B cell (primary cell): ENCODE data around the gene CLSTN2. TPM values are rescaled to one million over a fixed set of nuclear protein-coding genes. Genes with fewer than 3 reads are reported as not detected.

Source experiments
- ATAC-seq: fragments of 200-7000 bp; cut with Tn5 transposase; one replicate; pipeline ENCODE4 v1.10.0; 2021; ENCODE audit warnings: low read depth, mild to moderate bottlenecking, moderate number of reproducible peaks, moderate library complexity
- CTCF ChIA-PET: fragments of 350-600 bp; sonication (Branson Sonifier 250); formaldehyde crosslinking; loops from one replicate; lab custom pipeline; 2021; ENCODE audit warnings: antibody characterized with exemption, inconsistent platforms; lab: Charles Lee
- POLR2A ChIA-PET: fragments of 350-600 bp; sonication (Branson Sonifier 250); formaldehyde crosslinking; loops from one replicate; lab custom pipeline; 2021; ENCODE audit warnings: antibody characterized with exemption; lab: Charles Lee
- DNase-seq: peaks from one replicate; pipeline ENCODE4 v3.0.0; 2013
- H2AFZ ChIP-seq: 2 replicates; pipeline ENCODE4 v1.6.1; 2012; ENCODE audit warnings: mild to moderate bottlenecking, low read depth, low read length; ENCODE audit not compliant: insufficient read depth, poor library complexity, severe bottlenecking
- H3K27ac ChIP-seq, 2 donors: 1 replicate in 1 of 2; 2 replicates in 1 of 2; pipeline ENCODE4 v1.5.1; 2012 to 2013; ENCODE audit warnings: low read length in 2 of 2, mild to moderate bottlenecking in 2 of 2, moderate library complexity in 1 of 2
- H3K27me3 ChIP-seq, 4 experiments: fragments of 200-600 bp in 1 of 4; sonication (generic) in 1 of 4; replicated peaks in 1 of 4; 1 replicate in 2 of 4; 2 replicates in 2 of 4; pipeline versions ENCODE4 v1.6.1 to v1.7.0; 2013 to 2016; ENCODE audit warnings: low read length in 3 of 4, mild to moderate bottlenecking in 2 of 4, mixed read lengths in 1 of 4, moderate library complexity in 1 of 4; ENCODE audit not compliant: insufficient read depth in 4 of 4, control insufficient read depth in 3 of 4; ENCODE audit errors: control extremely low read depth in 1 of 4
- H3K36me3 ChIP-seq, 2 experiments: replicated peaks in 1 of 2; 1 replicate in 1 of 2; 2 replicates in 1 of 2; pipeline versions ENCODE4 v1.6.1 to v1.7.1; 2013; ENCODE audit warnings: low read length in 1 of 2; ENCODE audit not compliant: insufficient read depth in 2 of 2, control insufficient read depth in 1 of 2; ENCODE audit errors: control extremely low read depth in 1 of 2, extremely low read depth in 1 of 2
- H3K4me1 ChIP-seq, 2 donors: fragments of 200-600 bp in 1 of 2; sonication (generic) in 1 of 2; 1 replicate in 1 of 2; 2 replicates in 1 of 2; pipeline versions ENCODE4 v1.5.1 to v1.6.1; 2013 to 2017; ENCODE audit warnings: low read length in 2 of 2; ENCODE audit not compliant: control insufficient read depth in 2 of 2, insufficient read depth in 2 of 2
- H3K4me2 ChIP-seq: replicated peaks from 2 replicates; pipeline ENCODE3; 2012; ENCODE audit warnings: mild to moderate bottlenecking, low read depth, low read length; ENCODE audit not compliant: poor library complexity, severe bottlenecking
- H3K4me3 ChIP-seq, 5 experiments: fragments of 200-600 bp in 1 of 5; sonication (generic) in 1 of 5; 1 replicate in 3 of 5; 2 replicates in 2 of 5; pipeline versions ENCODE4 v1.5.1 to v1.7.0; 2011 to 2016; ENCODE audit warnings: low read length in 4 of 5, mild to moderate bottlenecking in 4 of 5, low read depth in 2 of 5, control low read depth in 1 of 5, moderate library complexity in 1 of 5; ENCODE audit not compliant: insufficient read depth in 1 of 5; ENCODE audit errors: control extremely low read depth in 1 of 5, extremely low read depth in 1 of 5
- H3K79me2 ChIP-seq: fragments of 200-600 bp; sonication (generic); one replicate; pipeline ENCODE4 v1.6.0; 2016; ENCODE audit warnings: low read length; ENCODE audit not compliant: control insufficient read depth, insufficient read depth
- H3K9ac ChIP-seq: fragments of 200-600 bp; sonication (generic); 2 replicates; pipeline ENCODE4 v1.6.1; 2017; ENCODE audit warnings: mild to moderate bottlenecking, low read length, moderate library complexity
- H3K9me3 ChIP-seq, 3 donors: one replicate each; pipeline versions ENCODE4 v1.6.1 to v1.7.1; 2013; ENCODE audit warnings: low read length in 2 of 3; ENCODE audit not compliant: control insufficient read depth in 2 of 3, insufficient read depth in 1 of 3; ENCODE audit errors: control extremely low read depth in 1 of 3
- H4K20me1 ChIP-seq: 2 replicates; pipeline ENCODE4 v1.6.0; 2012; ENCODE audit warnings: mild to moderate bottlenecking, low read length; ENCODE audit not compliant: insufficient read depth, control insufficient read depth, poor library complexity, severe bottlenecking
- H3K27ac Mint-ChIP-seq: one replicate; pipeline ENCODE4 v1.8.0; 2021; ENCODE audit warnings: mixed read lengths
- H3K27me3 Mint-ChIP-seq: one replicate; pipeline ENCODE4 v1.8.0; 2021; ENCODE audit warnings: mixed read lengths
- H3K4me1 Mint-ChIP-seq: one replicate; pipeline ENCODE4 v1.8.0; 2021; ENCODE audit warnings: mixed read lengths
- H3K4me3 Mint-ChIP-seq: one replicate; pipeline ENCODE4 v1.8.0; 2021; ENCODE audit warnings: mixed read lengths
- H3K9me3 Mint-ChIP-seq: one replicate; pipeline ENCODE4 v1.8.0; 2022; ENCODE audit warnings: mixed read lengths; ENCODE audit not compliant: insufficient read depth
- CTCF ChIP-seq: fragments of 200-600 bp; IDR thresholded peaks from one replicate; pipeline ENCODE4 v1.8.0; 2022; ENCODE audit warnings: antibody characterized with exemption, mild to moderate bottlenecking
- EZH2 ChIP-seq: IDR thresholded peaks from 2 replicates; pipeline ENCODE4 v1.6.1; 2012; ENCODE audit warnings: borderline replicate concordance, low read depth, mild to moderate bottlenecking, moderate library complexity, low read length; ENCODE audit not compliant: insufficient read depth, poor library complexity, severe bottlenecking
- WGBS: methylation state at CpG from one replicate; pipeline ENCODE4 v1.1.5; 2013; ENCODE audit warnings: missing lambda C conversion rate; ENCODE audit not compliant: insufficient coverage; 5-methylcytosine and 5-hydroxymethylcytosine counted together
- intact Hi-C: fragments of 100-400 bp; cut with micrococcal nuclease; formaldehyde crosslinking; loops from one replicate; pipeline ENCODE4 v1.10.0; 2022
- polyA plus RNA-seq: library from polyadenylated mRNA; depleted of rRNA; stranded (reverse); fragments of >200 nt; gene quantifications from 2 replicates; pipeline ENCODE4 v1.2.3, GENCODE V29; 2012
- total RNA-seq, 2 donors: library from RNA; stranded (reverse); fragments of 120-200 nt in 1 of 2; gene quantifications; 1 replicate in 1 of 2; 2 replicates in 1 of 2; pipeline versions ENCODE4 v1.2.3 to v1.2.4, GENCODE V29; 2013 to 2022

The CLSTN2 gene
- total and polyA plus RNA-seq, 2 donors (not counting 1 experiment from before 2014, with no cell fraction given) = not detected

GRCh38 chr3:140529096-140529495 is 594.1 kb downstream of the CLSTN2 start:
- DNase-seq = no peak
- TF ChIP-seq CTCF = no peak
- no peak for TF ChIP-seq EZH2
- H2AFZ ChIP-seq = no peak overlapping the region
- Mint-ChIP-seq H3K9me3 (no peaks in the 10 kb centered on the region), H3K4me3 (no peak overlapping the region), H3K27me3 (peaks cover 22% of the 10 kb centered on the region), H3K4me1 (no peaks in the 10 kb centered on the region), H3K27ac (no peak overlapping the region)
- H3K27me3 ChIP-seq = peaks cover 0 to 4% (median 1%) of the 10 kb centered on the region in 4 experiments
- ChIA-PET CTCF (no interaction called here), POLR2A (no interaction called here)
- no peaks in the 10 kb centered on the region for H3K36me3 ChIP-seq
- no peak overlapping the region for H3K27ac ChIP-seq
- no peaks in the 10 kb centered on the region for H4K20me1 ChIP-seq
- no peak overlapping the region for H3K4me3 ChIP-seq
- WGBS = 83% methylated on average over 5 of the region's 5 CpGs
- H3K4me2 ChIP-seq = no peak overlapping the region
- intact Hi-C loops = no loop called here
- H3K4me1 ChIP-seq = no peaks in the 10 kb centered on the region
- no peak for ATAC-seq
- H3K9me3 ChIP-seq = peaks cover 0 to 3% (median 3%) of the 10 kb centered on the region in 3 donors
- no peak overlapping the region for H3K9ac ChIP-seq
- H3K79me2 ChIP-seq = no peaks in the 10 kb centered on the region

- Mint-ChIP-seq H3K4me1 (no peaks in the 10 kb centered on the region), H3K27ac (no peak overlapping the region), H3K4me3 (no peak overlapping the region), H3K27me3 (peaks cover 22% of the 10 kb centered on the region), H3K9me3 (no peaks in the 10 kb centered on the region)
- ChIA-PET CTCF (no interaction called here), POLR2A (no interaction called here)
- Histone ChIP-seq H3K9me3 (peaks cover 0 to 3% (median 2%) of the 10 kb centered on the region in 3 donors), H3K9ac (no peak overlapping the region), H3K36me3 (no peaks in the 10 kb centered on the region), H3K27ac (no peak overlapping the region), H3K79me2 (no peaks in the 10 kb centered on the region), H3K27me3 (peaks cover 0 to 4% (median 1%) of the 10 kb centered on the region in 4 experiments), H2AFZ (no peak overlapping the region), H3K4me1 (no peaks in the 10 kb centered on the region), H3K4me3 (no peak overlapping the region), H4K20me1 (no peaks in the 10 kb centered on the region), H3K4me2 (no peak overlapping the region)
- DNase-seq (no peak), ATAC-seq (no peak)
- WGBS = no CpG with 5 or more reads among the region's 1 CpG
- intact Hi-C loops = no loop called here
- TF ChIP-seq CTCF = no peak
- TF ChIP-seq EZH2 = no peak
Observed at GRCh38 chr3:140529558-140529957, 594.6 kb downstream of the CLSTN2 start.
